Natural killer cell treated with Interleukin-12 subunit alpha and Interleukin-12 subunit beta and Interleukin-15 and Interleukin-18, amount 100 ng/mL, for 72 hours (primary cell): Measurements from ENCODE around the gene TBC1D30. TPM values are rescaled to one million over a fixed set of nuclear protein-coding genes. Genes with fewer than 3 reads are reported as not detected.
"Not testable (repeated sequence)": the region's sequence is repeated elsewhere in the genome, so short reads cannot be mapped to it uniquely, and the experiment has no call there.

Source experiments
- ATAC-seq, 2 donors: fragments of 150-1000 bp; cut with Tn5 transposase in 1 of 2; sonication (Bioruptor Pico), chemical (Tn5 transposase) in 1 of 2; 2 replicates each; pipeline ENCODE4 v1.10.0; 2021
- DNase-seq: peaks from one replicate; pipeline ENCODE4 v3.0.0; 2022; ENCODE audit warnings: low spot score
- H3K27ac Mint-ChIP-seq, 2 donors: 1 replicate in 1 of 2; 2 replicates in 1 of 2; pipeline ENCODE4 v1.8.0; 2022; ENCODE audit warnings: mixed read lengths in 2 of 2, mild to moderate bottlenecking in 1 of 2, moderate library complexity in 1 of 2
- H3K27me3 Mint-ChIP-seq, 2 donors: 1 replicate in 1 of 2; 2 replicates in 1 of 2; pipeline ENCODE4 v1.8.0; 2022; ENCODE audit warnings: mixed read lengths in 2 of 2
- H3K36me3 Mint-ChIP-seq: one replicate; pipeline ENCODE4 v1.8.0; 2022; ENCODE audit warnings: mixed read lengths
- H3K4me1 Mint-ChIP-seq, 2 donors: 1 replicate in 1 of 2; 2 replicates in 1 of 2; pipeline ENCODE4 v1.8.0; 2022; ENCODE audit warnings: low read depth in 2 of 2, mixed read lengths in 2 of 2, mild to moderate bottlenecking in 1 of 2
- H3K4me3 Mint-ChIP-seq: one replicate; pipeline ENCODE4 v1.8.0; 2022; ENCODE audit warnings: mixed read lengths
- H3K9me3 Mint-ChIP-seq: 2 replicates; pipeline ENCODE4 v1.8.0; 2022; ENCODE audit warnings: mixed read lengths
- total RNA-seq, 2 donors: library from RNA; stranded (reverse); gene quantifications; one replicate each; pipeline ENCODE4 v1.2.3, GENCODE V29; 2022

The TBC1D30 gene
- total RNA-seq, 2 donors from 2014 or later: 1.1 TPM

DNA sequence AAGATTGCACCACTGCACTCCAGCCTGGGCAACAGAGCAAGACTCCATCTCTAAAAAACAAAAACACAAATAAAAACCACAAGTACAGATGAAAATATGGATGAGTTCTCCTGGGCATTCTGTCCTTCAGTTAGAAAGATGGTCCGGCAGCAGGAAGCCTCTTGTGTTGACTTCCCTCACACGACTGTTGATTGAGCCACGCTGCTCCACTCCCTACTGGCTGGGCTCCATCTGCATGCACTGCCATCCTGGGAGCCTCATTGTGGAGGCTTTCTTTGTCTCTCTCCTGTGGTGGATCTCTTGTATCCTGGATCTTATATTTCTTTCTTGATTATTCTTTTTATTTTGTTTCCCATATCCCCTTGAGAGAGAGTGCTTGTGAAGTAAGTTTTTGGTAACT lies 30.8 kb upstream of the TBC1D30 start:
- no peak overlapping the region for H3K4me3 Mint-ChIP-seq
- ATAC-seq: no peak
- H3K27me3 Mint-ChIP-seq: peaks cover 8% of the 10 kb centered on the region in 2 donors
- peaks cover 0 to 3% of the 10 kb centered on the region in 2 donors for H3K4me1 Mint-ChIP-seq
- no peaks in the 10 kb centered on the region for H3K36me3 Mint-ChIP-seq
- no peak for DNase-seq
- H3K9me3 Mint-ChIP-seq: no peaks in the 10 kb centered on the region
- H3K27ac Mint-ChIP-seq: no peak overlapping the region

DNA sequence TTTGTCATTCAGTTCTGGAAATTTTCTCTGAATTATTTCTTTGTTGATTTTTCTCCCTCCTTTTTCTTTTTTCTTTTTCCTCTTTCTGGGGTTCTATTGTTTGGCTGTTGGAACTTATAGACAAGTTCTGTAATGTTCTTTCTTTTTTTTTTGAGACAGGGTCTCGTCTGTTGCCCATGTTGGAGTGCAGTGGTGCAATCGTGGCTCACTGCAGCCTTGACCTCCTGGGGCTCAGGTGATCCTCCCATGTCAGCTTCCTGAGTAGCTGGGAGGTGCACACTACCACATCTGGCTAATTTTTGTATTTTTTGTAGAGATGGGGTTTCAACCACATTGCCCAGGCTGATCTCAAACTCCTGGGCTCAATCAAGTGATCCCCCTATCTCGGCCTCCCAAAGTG lies 30.1 kb upstream of the TBC1D30 start:
- Mint-ChIP-seq H3K9me3 (no peaks in the 10 kb centered on the region), H3K36me3 (no peaks in the 10 kb centered on the region), H3K27ac (peak overlapping the region in 1 of 2 donors; percentile 12), H3K4me1 (peaks cover 0 to 3% of the 10 kb centered on the region in 2 donors), H3K27me3 (peaks cover 8% of the 10 kb centered on the region in 2 donors), H3K4me3 (no peak overlapping the region)
- ATAC-seq: no peak
- DNase-seq: no peak

DNA sequence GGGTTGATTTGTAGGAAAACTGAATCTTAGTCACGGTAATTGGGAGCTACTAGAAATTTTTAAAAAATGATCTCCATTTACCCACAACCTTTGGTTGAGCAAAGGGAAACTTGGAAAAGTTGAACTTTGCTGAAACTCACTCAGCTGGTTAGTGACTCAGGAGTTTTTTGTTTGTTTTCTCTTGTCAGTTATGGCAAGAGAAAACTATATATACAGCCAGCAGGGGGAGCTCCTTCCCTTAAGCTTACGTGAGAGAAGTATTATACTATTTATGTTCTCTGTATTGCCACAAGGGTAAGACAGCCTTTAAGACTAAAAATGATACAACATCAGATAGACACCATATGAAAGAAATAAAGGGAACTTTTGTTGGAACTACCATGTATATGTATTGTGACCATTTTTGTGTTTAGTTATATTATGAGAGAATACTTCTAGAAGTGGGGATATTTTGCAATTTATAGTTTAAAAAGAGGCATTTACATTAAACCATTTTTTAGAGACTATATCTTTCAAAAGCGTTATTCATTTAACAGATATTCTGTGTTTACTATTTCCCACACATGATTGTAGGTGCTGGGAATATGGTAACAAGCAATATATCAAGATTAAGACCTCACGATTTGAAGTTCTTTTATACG lies 28.1 kb upstream of the TBC1D30 start:
- Mint-ChIP-seq H3K36me3 (no peaks in the 10 kb centered on the region), H3K27me3 (peaks cover 18 to 23% of the 10 kb centered on the region in 2 donors), H3K4me3 (no peak overlapping the region), H3K4me1 (peaks cover 0 to 3% of the 10 kb centered on the region in 2 donors), H3K9me3 (no peaks in the 10 kb centered on the region), H3K27ac (no peak overlapping the region)
- ATAC-seq (peak; percentile 61 to 65), DNase-seq (peak; percentile 70)

DNA sequence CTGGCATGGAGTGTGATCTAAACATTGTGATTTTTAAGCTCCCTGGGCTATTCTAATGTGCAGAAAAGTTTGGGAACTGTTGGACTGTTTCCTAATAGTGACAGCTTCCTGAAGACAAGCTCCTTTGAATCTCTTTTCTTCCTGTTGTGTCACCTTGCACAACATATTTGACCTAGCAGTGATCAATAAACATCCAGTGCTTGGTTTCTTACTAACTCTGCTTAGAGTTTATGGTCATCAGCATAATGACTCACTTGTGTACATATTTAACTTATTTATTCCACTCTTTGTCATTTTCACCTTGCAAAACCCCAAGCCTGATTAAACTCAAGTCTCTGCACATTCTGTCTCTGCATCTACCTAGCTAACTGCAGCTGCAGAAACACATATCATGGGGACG lies 27.3 kb upstream of the TBC1D30 start:
- Mint-ChIP-seq H3K27me3 (peaks cover 18 to 25% of the 10 kb centered on the region in 2 donors), H3K4me3 (no peak overlapping the region), H3K36me3 (no peaks in the 10 kb centered on the region), H3K4me1 (peaks cover 0 to 3% of the 10 kb centered on the region in 2 donors), H3K27ac (no peak overlapping the region), H3K9me3 (no peaks in the 10 kb centered on the region)
- ATAC-seq (no peak), DNase-seq (no peak)

DNA sequence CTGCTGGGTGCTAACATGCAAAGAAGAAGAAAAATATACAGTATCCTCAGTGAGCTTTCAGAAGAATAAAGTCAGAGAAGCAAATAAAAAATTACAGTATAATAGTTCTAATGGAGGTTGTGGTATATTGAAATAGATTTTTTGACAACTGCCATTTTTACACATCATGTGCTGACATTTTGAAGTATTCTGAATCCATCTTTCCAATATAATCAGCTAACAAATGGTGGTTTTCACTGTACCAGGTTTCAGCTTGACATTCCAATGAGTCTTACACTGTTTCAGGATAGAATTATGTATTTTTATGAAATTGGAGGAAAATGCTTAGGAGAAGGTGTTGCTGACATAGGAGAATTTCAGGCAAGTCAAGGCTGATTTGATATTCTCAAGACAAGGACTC lies 26.3 kb upstream of the TBC1D30 start:
- Mint-ChIP-seq H3K4me1 (peaks cover 0 to 3% of the 10 kb centered on the region in 2 donors), H3K36me3 (no peaks in the 10 kb centered on the region), H3K4me3 (no peak overlapping the region), H3K27ac (no peak overlapping the region), H3K9me3 (no peaks in the 10 kb centered on the region), H3K27me3 (peaks cover 18 to 25% of the 10 kb centered on the region in 2 donors)
- DNase-seq: no peak
- no peak for ATAC-seq

DNA sequence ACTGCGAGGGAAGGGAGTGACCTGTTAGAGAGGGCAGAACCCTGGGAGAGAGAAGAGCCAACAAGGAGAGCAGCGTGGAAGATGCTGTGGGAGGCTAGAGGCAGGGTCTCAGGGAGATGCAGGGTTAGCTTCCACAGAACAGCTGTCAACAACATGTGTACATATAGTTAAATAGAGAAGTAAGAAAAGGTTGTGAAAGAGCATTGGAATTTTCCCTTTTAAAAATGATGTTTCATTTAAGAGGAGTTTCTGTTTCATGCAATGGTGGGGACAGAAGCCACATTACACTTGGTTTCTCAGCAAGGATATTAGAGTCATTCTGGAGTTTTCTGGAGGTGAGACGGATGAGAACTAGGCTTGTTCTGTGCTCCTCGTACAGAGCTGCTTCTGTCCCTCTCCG lies 23.8 kb upstream of the TBC1D30 start:
- H3K4me1 Mint-ChIP-seq: no peaks in the 10 kb centered on the region
- no peak overlapping the region for H3K27ac Mint-ChIP-seq
- DNase-seq (no peak), ATAC-seq (no peak)
- H3K4me3 Mint-ChIP-seq: no peak overlapping the region
- H3K36me3 Mint-ChIP-seq: no peaks in the 10 kb centered on the region
- H3K9me3 Mint-ChIP-seq: no peaks in the 10 kb centered on the region
- peaks cover 19 to 25% of the 10 kb centered on the region in 2 donors for H3K27me3 Mint-ChIP-seq

DNA sequence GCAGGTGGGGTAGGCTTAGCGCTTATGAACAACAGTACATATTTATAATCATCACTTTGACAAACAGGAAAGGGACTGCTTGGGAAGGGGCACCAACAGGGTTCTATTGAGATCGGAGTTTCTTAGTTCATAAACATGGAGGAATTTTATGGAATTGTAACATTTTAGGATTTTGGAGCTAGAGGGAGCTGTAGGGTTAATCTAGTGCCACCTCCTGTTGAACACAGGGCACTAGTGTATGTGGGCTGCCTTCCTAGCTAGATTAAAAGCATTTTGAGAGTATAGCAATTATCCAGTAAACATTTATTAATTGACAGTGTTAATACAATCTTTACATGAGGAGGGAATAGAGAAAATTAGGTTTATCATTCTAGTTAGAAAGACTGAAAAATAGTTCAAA lies 23.1 kb upstream of the TBC1D30 start:
- H3K9me3 Mint-ChIP-seq: no peaks in the 10 kb centered on the region
- no peak overlapping the region for H3K27ac Mint-ChIP-seq
- DNase-seq (no peak), ATAC-seq (no peak)
- H3K36me3 Mint-ChIP-seq: no peaks in the 10 kb centered on the region
- H3K27me3 Mint-ChIP-seq: peaks cover 22 to 29% of the 10 kb centered on the region in 2 donors
- no peaks in the 10 kb centered on the region for H3K4me1 Mint-ChIP-seq
- no peak overlapping the region for H3K4me3 Mint-ChIP-seq

DNA sequence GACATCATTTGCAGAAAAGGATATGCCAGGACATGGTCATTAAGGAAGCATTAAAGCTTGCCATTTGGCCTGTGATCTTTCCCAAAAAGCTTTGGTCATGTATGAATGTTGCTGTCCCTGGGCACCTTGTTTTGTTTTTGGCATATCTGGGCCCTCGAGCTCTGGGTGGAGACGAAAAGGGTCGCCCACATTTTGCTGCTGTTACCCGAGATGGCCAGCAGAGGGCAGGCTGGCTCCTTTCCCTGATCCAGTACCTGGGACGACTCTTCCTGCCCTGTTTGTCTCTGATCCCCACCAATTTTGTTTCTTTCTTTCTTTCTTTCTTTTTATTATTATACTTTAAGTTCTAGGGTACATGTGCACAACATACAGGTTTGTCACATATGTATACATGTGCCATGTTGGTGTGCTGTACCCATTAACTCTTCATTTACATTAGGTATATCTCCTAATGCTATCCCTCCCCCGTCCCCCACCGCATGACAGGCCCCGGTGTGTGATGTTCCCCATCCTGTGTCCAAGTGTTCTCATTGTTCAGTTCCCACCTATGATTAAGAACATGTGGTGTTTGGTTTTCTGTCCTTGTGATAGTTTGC lies 22.2 kb upstream of the TBC1D30 start:
- H3K36me3 Mint-ChIP-seq: not testable (repeated sequence)

DNA sequence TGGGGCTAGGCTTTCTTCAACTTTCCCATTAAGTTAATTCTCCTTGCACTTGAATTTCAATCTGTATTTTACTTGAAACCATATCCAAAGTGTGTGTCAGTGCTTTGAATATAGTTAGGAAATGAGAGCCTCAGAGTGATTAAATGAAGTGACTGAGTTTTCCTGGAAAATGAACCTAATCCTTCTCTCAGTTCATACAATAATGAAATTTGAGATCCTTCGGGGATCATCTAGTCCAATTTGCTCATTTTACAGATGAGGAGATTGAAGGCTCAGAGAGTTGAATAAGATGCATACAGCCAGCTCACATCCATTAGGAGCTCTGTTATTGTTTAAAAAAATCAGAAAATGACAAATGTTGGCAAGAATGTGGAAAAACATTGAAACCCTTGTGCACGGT lies 18.3 kb upstream of the TBC1D30 start:
- H3K27me3 Mint-ChIP-seq: peaks cover 22 to 35% of the 10 kb centered on the region in 2 donors
- DNase-seq (no peak), ATAC-seq (no peak)
- no peak overlapping the region for H3K4me3 Mint-ChIP-seq
- H3K36me3 Mint-ChIP-seq: no peaks in the 10 kb centered on the region
- H3K9me3 Mint-ChIP-seq: no peaks in the 10 kb centered on the region
- H3K27ac Mint-ChIP-seq: no peak overlapping the region
- peaks cover 0 to 7% of the 10 kb centered on the region in 2 donors for H3K4me1 Mint-ChIP-seq

More for the DNA sequence above, 22.2 kb upstream of the TBC1D30 start:
- not testable (repeated sequence) for H3K9me3 Mint-ChIP-seq, DNase-seq, H3K4me1 Mint-ChIP-seq, H3K4me3 Mint-ChIP-seq, H3K27ac Mint-ChIP-seq
- ATAC-seq: peak; percentile 59 to 71
- peaks cover 26 to 38% of the 10 kb centered on the region in 2 donors for H3K27me3 Mint-ChIP-seq

DNA sequence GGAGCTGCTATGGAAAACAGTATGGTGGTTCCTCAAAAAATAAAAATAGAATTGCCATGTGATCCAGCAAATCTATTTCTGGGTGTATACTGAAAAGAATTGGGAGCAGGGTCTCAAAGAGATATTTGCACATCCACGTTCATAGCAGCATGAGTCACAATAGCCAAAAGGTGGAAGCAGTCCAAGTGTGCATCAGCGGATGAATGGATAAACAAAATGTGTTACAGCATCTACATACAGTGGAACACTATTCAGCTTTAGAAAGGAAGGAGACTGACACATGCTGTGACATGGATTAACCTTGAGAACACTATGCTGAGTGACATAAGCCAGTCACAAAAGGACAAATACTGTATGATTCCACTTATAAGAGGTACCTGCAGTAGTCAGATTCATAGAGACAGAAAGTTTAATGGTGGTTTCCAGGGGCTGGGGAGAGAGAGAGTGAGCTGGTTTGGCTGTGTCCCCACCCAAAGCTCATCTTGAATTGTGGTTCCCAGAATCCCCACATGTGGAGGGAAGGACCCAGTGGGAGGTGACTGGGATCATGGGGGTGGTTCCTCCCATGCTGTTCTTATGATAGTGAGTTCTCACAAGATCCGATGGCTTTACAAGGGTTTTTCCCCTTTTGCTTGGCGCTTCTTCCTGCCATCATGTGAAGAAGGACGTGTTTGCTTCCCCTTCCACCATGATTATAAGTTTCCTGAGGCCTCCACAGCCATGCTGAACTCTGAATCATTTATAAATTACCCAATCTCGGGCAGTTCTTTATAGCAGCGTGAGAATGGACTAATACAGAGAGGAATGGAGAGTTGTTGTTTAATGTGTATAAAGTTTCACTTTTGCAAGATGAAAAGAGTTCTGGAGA lies 17.6 kb upstream of the TBC1D30 start:
- no peak for DNase-seq
- H3K4me3 Mint-ChIP-seq: no peak overlapping the region
- no peaks in the 10 kb centered on the region for H3K9me3 Mint-ChIP-seq
- H3K36me3 Mint-ChIP-seq: no peaks in the 10 kb centered on the region
- ATAC-seq: no peak
- peaks cover 22 to 32% of the 10 kb centered on the region in 2 donors for H3K27me3 Mint-ChIP-seq
- H3K4me1 Mint-ChIP-seq: peaks cover 0 to 7% of the 10 kb centered on the region in 2 donors
- no peak overlapping the region for H3K27ac Mint-ChIP-seq

DNA sequence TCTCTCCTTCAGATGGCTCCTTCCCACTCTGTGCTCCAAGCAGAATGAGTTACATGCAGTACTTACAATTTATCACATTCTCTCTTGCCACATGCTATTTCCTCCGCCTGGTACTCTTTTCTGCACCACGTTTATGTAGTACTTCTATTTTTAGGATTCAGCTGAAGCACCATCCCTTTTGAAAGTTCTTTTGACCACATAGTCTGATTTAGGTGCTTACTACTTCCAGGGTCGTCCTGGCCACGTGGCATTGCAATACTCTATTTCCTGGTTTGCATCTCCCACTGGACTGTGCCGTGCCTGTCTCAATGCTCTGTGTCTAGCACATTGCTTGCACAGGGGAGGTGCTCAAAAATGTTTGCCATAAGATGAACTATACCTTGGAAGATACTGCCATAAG lies 16.3 kb upstream of the TBC1D30 start:
- peaks cover 0 to 7% of the 10 kb centered on the region in 2 donors for H3K4me1 Mint-ChIP-seq
- H3K9me3 Mint-ChIP-seq: no peaks in the 10 kb centered on the region
- ATAC-seq (no peak), DNase-seq (no peak)
- peaks cover 22 to 32% of the 10 kb centered on the region in 2 donors for H3K27me3 Mint-ChIP-seq
- no peak overlapping the region for H3K4me3 Mint-ChIP-seq
- no peaks in the 10 kb centered on the region for H3K36me3 Mint-ChIP-seq
- no peak overlapping the region for H3K27ac Mint-ChIP-seq

DNA sequence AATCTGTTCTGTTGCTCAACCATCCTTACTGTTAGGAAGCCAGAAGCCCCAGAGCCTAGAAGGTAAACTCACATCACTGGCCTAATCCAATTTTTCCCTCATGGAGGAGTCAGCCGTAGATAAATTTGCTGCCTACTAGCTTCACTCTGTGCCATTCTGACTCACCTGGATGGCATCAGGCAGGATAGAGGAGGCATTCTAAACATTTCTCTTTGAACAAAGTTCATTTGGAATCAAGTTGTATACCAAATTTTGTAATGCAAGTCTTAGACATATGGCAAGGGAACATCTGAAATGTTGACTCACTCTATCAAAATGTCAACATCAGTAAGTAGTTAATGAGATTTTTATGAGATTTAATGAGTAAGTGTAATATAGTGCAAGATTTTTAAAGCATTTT lies 13.6 kb upstream of the TBC1D30 start:
- H3K27me3 Mint-ChIP-seq: peaks cover 19 to 32% of the 10 kb centered on the region in 2 donors
- no peak overlapping the region for H3K27ac Mint-ChIP-seq
- H3K4me3 Mint-ChIP-seq: no peak overlapping the region
- ATAC-seq (no peak), DNase-seq (no peak)
- no peaks in the 10 kb centered on the region for H3K36me3 Mint-ChIP-seq
- H3K4me1 Mint-ChIP-seq: peaks cover 0 to 7% of the 10 kb centered on the region in 2 donors
- no peaks in the 10 kb centered on the region for H3K9me3 Mint-ChIP-seq

DNA sequence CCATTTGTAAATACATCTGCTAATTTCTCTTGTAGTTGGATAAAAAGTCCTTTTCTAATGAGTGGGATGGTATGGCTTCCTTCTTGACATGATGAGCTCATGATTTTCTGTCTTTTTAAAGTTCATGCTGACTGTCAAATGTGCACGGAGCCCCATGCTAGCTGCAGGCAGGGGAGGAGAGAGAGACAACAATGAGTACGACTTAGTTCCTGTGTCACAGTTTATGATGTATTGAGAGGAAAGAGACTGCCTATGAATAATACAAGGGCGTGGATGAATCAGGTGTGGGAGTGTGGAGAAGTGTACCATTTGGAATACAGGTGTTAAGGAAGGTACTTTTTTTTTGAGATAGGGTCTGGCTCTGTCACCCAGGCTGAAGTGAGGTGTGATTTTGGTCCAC lies 10.7 kb upstream of the TBC1D30 start:
- no peak for ATAC-seq
- H3K4me3 Mint-ChIP-seq: no peak overlapping the region
- H3K9me3 Mint-ChIP-seq: no peaks in the 10 kb centered on the region
- peaks cover 5 to 13% of the 10 kb centered on the region in 2 donors for H3K27me3 Mint-ChIP-seq
- no peak overlapping the region for H3K27ac Mint-ChIP-seq
- no peak for DNase-seq
- no peaks in the 10 kb centered on the region for H3K36me3 Mint-ChIP-seq
- H3K4me1 Mint-ChIP-seq: no peaks in the 10 kb centered on the region

DNA sequence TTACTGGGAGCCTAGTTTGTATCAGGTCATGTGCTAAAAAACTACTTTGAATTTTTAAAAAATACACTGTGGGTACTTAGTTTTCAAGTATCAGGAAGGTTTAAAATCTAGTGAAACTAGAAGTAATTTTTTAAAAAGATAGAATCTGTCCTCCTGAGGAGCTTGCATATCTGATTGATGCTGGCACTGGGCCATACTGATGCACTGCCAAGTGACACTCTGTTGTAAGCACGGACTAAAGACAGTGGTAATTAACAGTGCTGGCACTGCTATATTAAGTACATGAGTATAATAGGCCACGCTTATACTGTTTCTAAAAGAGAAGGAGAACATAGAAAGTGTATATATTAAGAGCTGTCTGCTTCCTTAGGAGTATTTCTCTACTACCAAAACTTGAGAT lies 10.0 kb upstream of the TBC1D30 start:
- no peak for ATAC-seq
- no peaks in the 10 kb centered on the region for H3K36me3 Mint-ChIP-seq

More for the DNA sequence above, 10.0 kb upstream of the TBC1D30 start:
- no peak for DNase-seq
- Mint-ChIP-seq H3K27ac (no peak overlapping the region), H3K27me3 (peaks cover 5 to 11% of the 10 kb centered on the region in 2 donors), H3K4me3 (no peak overlapping the region), H3K9me3 (no peaks in the 10 kb centered on the region), H3K4me1 (no peaks in the 10 kb centered on the region)
